GM23338 (cell line): ENCODE measurements around the gene SMARCC2.

Experiments
- CREB1 ChIP-seq: fragments of 250-450 bp; sonication (Bioruptor Pico); IDR thresholded peaks from 2 replicates; pipeline ENCODE4 v1.5.0; 2020; ENCODE audit warnings: low read depth, mild to moderate bottlenecking, moderate library complexity
- EZH2 ChIP-seq: fragments of 200-600 bp; sonication (generic); IDR thresholded peaks from one replicate; pipeline ENCODE4 v1.8.0; 2017; ENCODE audit warnings: antibody characterized with exemption, mild to moderate bottlenecking, low read depth; ENCODE audit not compliant: unreplicated experiment
- EZH2phosphoT487 ChIP-seq: fragments of 200-600 bp; sonication (generic); IDR thresholded peaks from one replicate; pipeline ENCODE4 v1.8.1; 2018; ENCODE audit warnings: antibody characterized with exemption; ENCODE audit not compliant: unreplicated experiment
- POLR2AphosphoS5 ChIP-seq: IDR thresholded peaks from 2 replicates; pipeline ENCODE4 v1.6.1; 2016; ENCODE audit warnings: antibody characterized with exemption, low read depth
- REST ChIP-seq: IDR thresholded peaks from one replicate; pipeline ENCODE4 v1.6.1; 2018; ENCODE audit warnings: antibody characterized with exemption; ENCODE audit not compliant: unreplicated experiment
- STAT1 ChIP-seq: IDR thresholded peaks from one replicate; pipeline ENCODE4 v1.6.1; 2016; ENCODE audit warnings: antibody characterized with exemption; ENCODE audit not compliant: unreplicated experiment
- ZNF331 ChIP-seq: fragments of 250-450 bp; sonication (Bioruptor Pico); IDR thresholded peaks from 2 replicates; pipeline ENCODE4 v1.5.0; 2020; ENCODE audit warnings: low read depth, mild to moderate bottlenecking, moderate library complexity
- TF ChIP-seq, protein P1 (sequence below), 2 experiments: fragments of 200-600 bp in 1 of 2; sonication (generic) in 1 of 2; conservative IDR thresholded peaks; 2 replicates each; pipeline versions ENCODE4 v1.5.1 to v1.6.1; 2016 to 2017; ENCODE audit warnings: antibody characterized with exemption in 2 of 2, low read depth in 2 of 2, mild to moderate bottlenecking in 2 of 2, moderate library complexity in 1 of 2
- TF ChIP-seq, protein P2 (sequence below): IDR thresholded peaks from 2 replicates; pipeline ENCODE4 v1.6.1; 2016; ENCODE audit warnings: antibody characterized with exemption

DNA sequence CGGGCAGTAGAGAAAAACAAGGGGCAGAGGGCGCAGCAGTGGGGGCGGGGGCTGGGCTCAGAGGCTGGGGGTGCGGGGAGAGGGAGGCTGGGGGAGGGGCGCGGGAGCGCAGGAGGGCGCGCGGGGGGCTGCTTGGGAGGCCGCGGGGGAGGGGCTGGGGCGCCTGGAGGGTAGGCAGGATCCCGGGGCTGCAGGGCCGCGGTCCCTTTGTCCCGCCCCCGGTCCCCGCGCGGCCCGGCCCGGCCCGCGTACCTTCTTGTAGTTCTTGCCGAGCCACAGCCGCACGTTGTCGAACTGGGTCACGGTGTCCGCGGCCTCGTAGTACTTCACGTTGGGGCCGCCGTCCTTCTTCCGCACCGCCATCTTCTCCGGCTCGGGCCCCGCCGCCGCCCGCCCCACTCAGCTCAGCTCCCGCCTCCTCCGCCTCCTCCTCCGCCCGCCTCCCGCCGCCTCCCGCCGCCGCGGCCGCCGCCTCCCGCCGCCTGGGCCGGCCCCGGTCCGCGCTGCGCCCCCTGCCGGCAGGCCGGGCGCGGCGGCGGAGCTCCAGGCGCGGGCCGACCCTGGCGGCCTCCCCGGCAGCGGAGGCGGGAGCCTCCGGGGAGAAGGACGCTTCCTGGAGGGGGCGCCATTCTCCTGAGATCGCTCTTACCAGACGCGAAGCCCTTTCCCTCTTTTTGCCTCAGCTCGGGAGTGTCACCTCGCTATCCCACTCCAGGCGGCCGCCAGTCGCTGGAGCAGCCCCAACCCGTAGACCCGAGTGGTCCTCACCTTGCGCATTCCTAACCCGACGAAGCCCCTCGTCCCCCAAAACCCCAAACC is at the start of gene SMARCC2:
- TF ChIP-seq, protein P1, sequence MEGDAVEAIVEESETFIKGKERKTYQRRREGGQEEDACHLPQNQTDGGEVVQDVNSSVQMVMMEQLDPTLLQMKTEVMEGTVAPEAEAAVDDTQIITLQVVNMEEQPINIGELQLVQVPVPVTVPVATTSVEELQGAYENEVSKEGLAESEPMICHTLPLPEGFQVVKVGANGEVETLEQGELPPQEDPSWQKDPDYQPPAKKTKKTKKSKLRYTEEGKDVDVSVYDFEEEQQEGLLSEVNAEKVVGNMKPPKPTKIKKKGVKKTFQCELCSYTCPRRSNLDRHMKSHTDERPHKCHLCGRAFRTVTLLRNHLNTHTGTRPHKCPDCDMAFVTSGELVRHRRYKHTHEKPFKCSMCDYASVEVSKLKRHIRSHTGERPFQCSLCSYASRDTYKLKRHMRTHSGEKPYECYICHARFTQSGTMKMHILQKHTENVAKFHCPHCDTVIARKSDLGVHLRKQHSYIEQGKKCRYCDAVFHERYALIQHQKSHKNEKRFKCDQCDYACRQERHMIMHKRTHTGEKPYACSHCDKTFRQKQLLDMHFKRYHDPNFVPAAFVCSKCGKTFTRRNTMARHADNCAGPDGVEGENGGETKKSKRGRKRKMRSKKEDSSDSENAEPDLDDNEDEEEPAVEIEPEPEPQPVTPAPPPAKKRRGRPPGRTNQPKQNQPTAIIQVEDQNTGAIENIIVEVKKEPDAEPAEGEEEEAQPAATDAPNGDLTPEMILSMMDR (conservative IDR thresholded peaks at IDR 0.05; ENCODE audit: low read depth in 2 of 2): peak; percentile 55 to 78
- TF ChIP-seq EZH2 (no peak), POLR2AphosphoS5 (peak; percentile 53), REST (no peak), EZH2phosphoT487 (no peak), CREB1 (CRISPR knock-in tag) (peak; percentile 28; the same call in 1 of the 2 replicates), ZNF331 (CRISPR knock-in tag) (no peak), STAT1 (no peak)
- TF ChIP-seq, protein P2, sequence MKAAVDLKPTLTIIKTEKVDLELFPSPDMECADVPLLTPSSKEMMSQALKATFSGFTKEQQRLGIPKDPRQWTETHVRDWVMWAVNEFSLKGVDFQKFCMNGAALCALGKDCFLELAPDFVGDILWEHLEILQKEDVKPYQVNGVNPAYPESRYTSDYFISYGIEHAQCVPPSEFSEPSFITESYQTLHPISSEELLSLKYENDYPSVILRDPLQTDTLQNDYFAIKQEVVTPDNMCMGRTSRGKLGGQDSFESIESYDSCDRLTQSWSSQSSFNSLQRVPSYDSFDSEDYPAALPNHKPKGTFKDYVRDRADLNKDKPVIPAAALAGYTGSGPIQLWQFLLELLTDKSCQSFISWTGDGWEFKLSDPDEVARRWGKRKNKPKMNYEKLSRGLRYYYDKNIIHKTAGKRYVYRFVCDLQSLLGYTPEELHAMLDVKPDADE: no peak
